ENCODE measurements around the gene TIAM2.

Gene TIAM2

DNA sequence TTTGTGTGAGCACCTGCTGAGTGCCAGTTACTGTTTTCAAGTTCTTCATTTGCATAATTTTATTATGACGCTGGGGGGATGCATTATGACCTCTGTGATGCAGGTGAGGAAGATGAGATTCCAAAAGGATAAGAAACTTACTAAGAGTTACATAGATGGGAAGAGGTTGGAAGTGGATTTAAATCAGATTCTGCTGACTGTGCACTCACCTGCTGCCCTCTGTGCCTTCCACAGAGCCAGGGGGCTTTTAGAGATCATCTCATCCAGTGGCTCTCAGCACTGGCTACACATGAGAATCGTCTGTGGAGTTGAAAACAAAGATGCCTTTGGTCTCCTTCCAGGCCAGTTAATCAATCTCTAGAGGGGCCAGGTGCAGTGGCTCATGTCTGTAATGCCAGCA lies 47.9 kb downstream of the TIAM2 start:
- H3K36me3 Mint-ChIP-seq (ENCODE audit: low read depth) = no peaks in the 10 kb centered on the region
- no peak overlapping the region for H3K27ac Mint-ChIP-seq
- no peaks in the 10 kb centered on the region for H3K9me3 Mint-ChIP-seq

DNA sequence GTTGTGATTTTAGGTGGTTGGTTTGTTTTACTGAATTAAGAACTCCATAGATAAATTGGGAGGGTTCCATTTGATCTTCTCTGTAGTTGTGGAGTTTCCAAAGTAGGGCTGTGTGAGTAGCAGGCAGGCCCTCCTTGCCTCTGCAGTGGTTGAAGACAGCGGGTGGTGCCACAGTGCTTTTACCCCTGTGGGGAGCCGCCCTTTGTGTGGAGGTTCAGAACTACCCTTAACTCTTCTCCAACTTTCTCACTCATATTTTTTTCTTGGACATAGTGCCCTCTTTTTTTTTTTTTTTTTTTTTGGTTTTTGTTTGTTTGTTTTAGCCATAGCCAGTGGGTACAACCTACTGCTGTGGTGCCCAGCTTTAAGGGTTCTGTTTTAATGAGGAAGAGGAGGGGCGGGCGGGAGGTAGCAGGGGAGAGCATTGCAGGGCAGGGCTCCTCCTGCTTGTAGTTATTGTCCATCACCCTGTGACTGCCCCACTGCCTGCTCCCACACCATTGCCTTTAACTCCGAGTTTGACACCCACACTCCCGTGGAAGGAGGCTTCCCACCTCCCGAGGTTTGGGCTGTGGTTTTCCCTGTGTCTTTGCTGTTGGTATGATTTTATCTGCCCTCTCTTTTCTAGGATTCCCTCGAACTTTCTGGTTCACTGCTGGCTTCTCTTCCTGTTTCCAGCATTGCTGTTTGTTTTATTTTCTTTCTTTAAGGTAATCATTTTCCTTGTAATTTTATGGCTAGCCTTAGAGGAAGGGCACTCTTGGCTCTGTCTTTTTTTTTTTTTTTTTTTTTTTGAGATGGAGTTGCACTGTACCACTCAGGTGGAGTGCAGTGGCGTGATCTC lies 50.7 kb downstream of the TIAM2 start:
- Mint-ChIP-seq H3K36me3 (ENCODE audit: low read depth) (no peaks in the 10 kb centered on the region), H3K27me3 (peaks cover 8% of the 10 kb centered on the region), H3K27ac (no peak overlapping the region), H3K9me3 (no peaks in the 10 kb centered on the region), H3K4me1 (ENCODE audit: low read depth) (no peaks in the 10 kb centered on the region), H3K4me3 (no peak overlapping the region)
- intact Hi-C loops (cut with micrococcal nuclease) = no loop called here

More for the DNA sequence above, 47.9 kb downstream of the TIAM2 start:
- H3K4me1 Mint-ChIP-seq (ENCODE audit: low read depth) = no peaks in the 10 kb centered on the region
- no peak overlapping the region for H3K4me3 Mint-ChIP-seq
- intact Hi-C loops (cut with micrococcal nuclease) = no loop called here
- peaks cover 8% of the 10 kb centered on the region for H3K27me3 Mint-ChIP-seq

DNA sequence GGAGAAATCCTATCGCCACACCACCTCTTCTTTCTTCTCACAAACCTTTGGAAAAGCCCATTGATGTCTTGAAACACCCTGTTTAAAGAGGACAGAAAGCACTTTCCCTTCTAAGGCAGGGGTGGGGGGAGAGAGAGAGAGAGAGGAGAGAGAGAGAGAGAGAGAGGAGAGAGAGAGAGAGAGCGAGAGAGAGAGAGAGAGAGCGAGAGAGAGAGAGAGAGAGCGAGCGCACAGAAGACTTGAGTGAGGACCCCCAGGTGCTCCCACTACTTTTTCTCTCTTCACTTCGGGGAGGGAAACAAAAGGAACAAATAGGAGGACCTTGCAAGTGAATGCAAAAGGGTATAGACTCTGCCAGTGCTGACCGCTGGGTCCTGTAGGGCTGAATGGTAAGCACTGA lies 52.4 kb downstream of the TIAM2 start:
- Mint-ChIP-seq H3K36me3 (ENCODE audit: low read depth) (no peaks in the 10 kb centered on the region), H3K4me3 (no peak overlapping the region), H3K27me3 (peaks cover 5% of the 10 kb centered on the region), H3K4me1 (ENCODE audit: low read depth) (no peaks in the 10 kb centered on the region), H3K9me3 (no peaks in the 10 kb centered on the region), H3K27ac (no peak overlapping the region)
- intact Hi-C loops (cut with micrococcal nuclease) = no loop called here

DNA sequence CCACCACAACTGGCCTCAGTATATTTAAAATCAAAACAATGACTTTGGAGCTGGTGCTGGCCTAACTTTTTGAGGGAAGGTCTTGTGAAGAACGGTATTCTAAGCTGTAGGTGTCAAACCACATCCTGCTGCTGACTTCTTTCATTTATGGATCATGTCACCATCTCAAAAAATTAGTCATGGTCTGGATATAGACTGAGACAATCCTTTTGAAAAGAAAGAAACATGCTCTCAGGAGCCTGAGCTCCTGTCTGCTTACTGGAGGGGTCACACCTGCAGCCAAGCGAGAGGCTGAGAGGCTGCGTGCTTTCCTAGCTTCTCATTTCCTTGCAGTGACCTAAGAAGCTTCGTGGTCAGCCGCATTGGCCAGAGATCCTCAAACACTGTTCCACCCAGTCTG lies 55.2 kb downstream of the TIAM2 start:
- Mint-ChIP-seq H3K36me3 (ENCODE audit: low read depth) (no peaks in the 10 kb centered on the region), H3K4me1 (ENCODE audit: low read depth) (no peaks in the 10 kb centered on the region), H3K27ac (no peak overlapping the region), H3K9me3 (no peaks in the 10 kb centered on the region), H3K4me3 (no peak overlapping the region), H3K27me3 (peaks cover 5% of the 10 kb centered on the region)
- intact Hi-C loops (cut with micrococcal nuclease) = no loop called here

DNA sequence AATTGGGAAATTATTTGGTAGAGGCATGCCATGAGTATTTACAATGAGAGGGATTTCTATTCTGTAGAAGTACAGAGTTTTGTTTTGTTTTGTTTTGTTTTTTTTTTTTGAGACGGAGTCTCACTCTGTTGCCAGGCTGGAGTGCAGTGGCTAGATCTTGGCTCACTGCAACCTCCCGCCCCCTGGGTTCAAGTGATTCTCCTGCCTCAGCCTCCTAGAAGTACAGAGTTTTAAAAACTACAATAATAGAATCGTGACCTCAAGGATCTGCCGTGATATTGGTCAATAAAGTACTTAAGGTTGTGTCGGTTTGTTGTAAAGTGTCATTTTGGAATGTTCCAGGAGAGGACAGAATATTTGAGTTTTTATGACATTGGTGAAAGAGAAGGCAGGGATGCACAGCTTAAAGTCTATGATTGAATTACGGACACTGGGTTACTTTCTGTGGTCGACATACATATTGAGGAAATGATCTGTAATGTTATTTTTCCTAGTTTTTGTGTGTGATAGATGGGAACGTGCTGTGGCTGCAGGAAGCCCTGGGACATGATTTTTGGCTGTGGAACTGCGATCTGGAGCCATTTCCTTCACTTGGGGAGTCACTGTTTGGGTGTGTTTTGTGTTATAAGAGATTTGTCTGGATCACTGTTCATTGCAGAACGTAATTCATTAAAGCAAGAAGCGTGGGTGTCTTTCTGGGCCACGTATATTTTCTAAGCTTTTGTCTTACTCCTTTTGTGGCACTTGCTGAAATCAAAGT lies 59.6 kb downstream of the TIAM2 start:
- intact Hi-C loops (cut with micrococcal nuclease) = no loop called here
- H3K27ac Mint-ChIP-seq = no peak overlapping the region

DNA sequence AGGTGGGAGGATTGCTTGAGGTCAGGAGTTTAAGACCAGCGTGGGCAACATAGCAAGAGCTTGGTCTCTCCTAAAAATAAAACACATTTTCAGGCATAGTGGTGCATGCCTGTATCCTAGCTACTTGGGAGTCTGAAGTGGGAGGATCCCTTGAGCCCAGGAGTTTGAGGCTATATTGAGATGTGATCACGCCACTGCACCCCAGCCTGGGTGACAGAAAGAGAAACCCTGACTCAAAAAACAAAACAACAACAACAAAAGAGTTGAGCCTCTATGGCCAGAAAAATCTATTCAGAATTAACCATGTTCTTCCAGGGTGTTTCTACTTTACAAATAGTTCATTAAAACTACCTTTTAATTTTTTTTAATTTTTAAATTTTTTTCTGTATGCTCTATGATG lies 60.6 kb downstream of the TIAM2 start:
- H3K4me3 Mint-ChIP-seq = no peak overlapping the region
- intact Hi-C loops (cut with micrococcal nuclease) = no loop called here
- H3K36me3 Mint-ChIP-seq (ENCODE audit: low read depth) = no peaks in the 10 kb centered on the region
- no peak overlapping the region for H3K27ac Mint-ChIP-seq
- H3K9me3 Mint-ChIP-seq = no peaks in the 10 kb centered on the region
- H3K27me3 Mint-ChIP-seq = no peaks in the 10 kb centered on the region
- no peaks in the 10 kb centered on the region for H3K4me1 Mint-ChIP-seq (ENCODE audit: low read depth)

More for the DNA sequence above, 59.6 kb downstream of the TIAM2 start:
- no peaks in the 10 kb centered on the region for H3K9me3 Mint-ChIP-seq
- no peak overlapping the region for H3K4me3 Mint-ChIP-seq
- H3K4me1 Mint-ChIP-seq (ENCODE audit: low read depth) = no peaks in the 10 kb centered on the region
- no peaks in the 10 kb centered on the region for H3K36me3 Mint-ChIP-seq (ENCODE audit: low read depth)
- H3K27me3 Mint-ChIP-seq = no peaks in the 10 kb centered on the region

DNA sequence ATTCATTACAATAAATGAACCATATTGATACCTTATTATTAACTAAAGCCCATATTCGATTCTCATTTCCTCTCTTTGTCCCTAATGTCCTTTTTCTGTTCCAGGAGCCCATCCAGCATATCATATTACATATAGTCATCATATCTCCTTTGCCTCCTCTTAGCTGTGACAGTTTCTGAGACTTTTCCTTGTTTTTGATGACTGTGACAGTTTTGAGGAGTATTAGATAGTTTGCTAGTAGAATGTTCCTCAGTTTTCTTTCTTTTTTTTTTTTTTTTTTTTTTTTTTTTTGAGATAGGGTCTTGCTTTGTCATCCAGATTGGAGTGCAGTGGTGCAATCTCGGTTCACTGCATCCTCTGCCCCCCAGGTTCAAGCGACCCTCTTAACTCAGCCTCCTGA lies 61.6 kb downstream of the TIAM2 start:
- H3K4me3 Mint-ChIP-seq = no peak overlapping the region
- H3K4me1 Mint-ChIP-seq (ENCODE audit: low read depth) = no peaks in the 10 kb centered on the region
- H3K27me3 Mint-ChIP-seq = no peaks in the 10 kb centered on the region
- no peaks in the 10 kb centered on the region for H3K9me3 Mint-ChIP-seq
- H3K27ac Mint-ChIP-seq = no peak overlapping the region
- intact Hi-C loops (cut with micrococcal nuclease) = no loop called here
- no peaks in the 10 kb centered on the region for H3K36me3 Mint-ChIP-seq (ENCODE audit: low read depth)

DNA sequence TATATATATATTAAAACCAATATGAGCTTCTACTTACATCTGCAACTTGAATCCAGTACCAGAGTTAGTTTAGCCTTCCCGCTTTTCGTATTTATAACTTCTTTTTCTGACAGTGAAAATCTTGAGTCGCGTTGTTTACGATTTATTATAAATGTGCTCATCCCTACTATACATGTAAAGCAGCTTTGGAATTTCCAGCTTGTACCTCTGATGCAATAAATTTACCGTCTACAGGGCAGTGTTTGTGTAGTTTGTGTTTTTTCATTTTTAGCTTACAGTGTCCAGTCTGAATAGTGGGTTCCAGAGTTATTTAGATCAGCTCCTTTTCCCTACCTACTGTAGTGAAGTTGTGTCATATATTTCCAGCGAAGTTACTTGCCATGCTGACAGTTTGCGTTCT lies 66.3 kb downstream of the TIAM2 start:
- Mint-ChIP-seq H3K27me3 (no peaks in the 10 kb centered on the region), H3K4me1 (ENCODE audit: low read depth) (no peaks in the 10 kb centered on the region), H3K9me3 (no peaks in the 10 kb centered on the region), H3K4me3 (no peak overlapping the region), H3K27ac (no peak overlapping the region), H3K36me3 (ENCODE audit: low read depth) (no peaks in the 10 kb centered on the region)
- intact Hi-C loops (cut with micrococcal nuclease) = no loop called here

DNA sequence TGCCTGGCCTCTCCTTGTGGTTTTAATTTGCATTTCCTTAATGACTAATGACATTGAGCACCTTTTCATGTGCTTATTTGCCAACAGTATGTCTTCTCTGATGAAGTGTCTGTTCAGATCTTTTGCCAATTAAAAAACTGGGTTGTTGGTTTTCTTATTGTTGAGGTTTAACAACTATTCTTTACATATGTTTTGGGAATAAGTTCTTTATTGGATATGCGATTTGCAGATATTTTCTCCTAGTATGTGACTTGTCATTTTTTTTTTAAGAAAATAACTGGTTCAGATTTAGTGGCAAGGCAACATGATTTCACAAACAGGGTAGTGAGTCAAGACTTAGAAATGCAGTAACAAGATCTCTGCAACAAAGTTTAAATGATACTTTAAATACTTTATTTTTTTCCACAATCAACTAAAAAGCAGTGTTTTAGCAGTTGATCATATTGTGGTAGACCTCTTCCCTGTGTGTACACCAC lies 67.8 kb downstream of the TIAM2 start:
- Mint-ChIP-seq H3K27ac (no peak overlapping the region), H3K4me1 (ENCODE audit: low read depth) (peaks cover 8% of the 10 kb centered on the region), H3K27me3 (peaks cover 8% of the 10 kb centered on the region), H3K36me3 (ENCODE audit: low read depth) (no peaks in the 10 kb centered on the region), H3K4me3 (no peak overlapping the region), H3K9me3 (no peaks in the 10 kb centered on the region)
- intact Hi-C loops (cut with micrococcal nuclease) = no loop called here

DNA sequence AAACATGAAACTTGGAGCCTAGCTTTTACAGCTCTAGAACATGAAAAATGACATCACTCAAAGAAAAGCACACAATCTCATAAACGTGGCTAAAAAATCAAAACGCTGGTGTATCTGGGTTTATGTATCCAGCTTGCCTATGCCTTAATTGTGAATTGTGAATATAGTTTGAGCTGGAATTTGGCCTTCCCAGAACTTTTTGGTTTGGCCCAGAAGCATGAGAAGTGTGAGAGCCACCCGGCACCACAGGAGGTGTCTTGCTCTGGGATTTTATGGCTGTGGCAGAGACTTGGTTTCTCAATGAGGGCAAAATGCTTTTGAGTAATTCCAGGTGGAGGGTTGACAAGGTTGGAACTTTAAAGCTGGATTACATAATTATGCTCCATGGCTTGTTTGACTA lies 69.2 kb downstream of the TIAM2 start:
- Mint-ChIP-seq H3K27ac (no peak overlapping the region), H3K36me3 (ENCODE audit: low read depth) (no peaks in the 10 kb centered on the region), H3K27me3 (peaks cover 8% of the 10 kb centered on the region), H3K4me1 (ENCODE audit: low read depth) (peaks cover 16% of the 10 kb centered on the region), H3K9me3 (no peaks in the 10 kb centered on the region), H3K4me3 (no peak overlapping the region)
- intact Hi-C loops (cut with micrococcal nuclease) = no loop called here

DNA sequence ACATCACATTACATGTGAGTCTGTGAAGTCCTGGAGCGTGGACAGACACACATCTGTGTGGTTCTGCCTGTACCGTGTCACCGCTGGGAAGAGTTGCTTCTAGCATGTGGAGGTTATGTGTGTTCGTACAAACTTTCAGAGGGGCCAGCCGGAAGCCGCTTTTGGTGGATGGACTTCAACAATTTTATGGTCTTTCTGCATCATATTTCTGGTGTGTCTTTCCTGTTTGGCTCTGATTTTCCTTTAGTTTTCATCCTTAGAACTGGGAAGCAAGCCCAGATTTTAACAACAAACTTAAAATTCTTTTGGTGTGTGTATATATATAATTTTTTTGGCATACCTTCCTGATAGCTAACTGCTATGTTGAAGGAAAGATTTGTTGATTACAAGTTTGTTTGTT lies 71.2 kb downstream of the TIAM2 start:
- Mint-ChIP-seq H3K27ac (no peak overlapping the region), H3K9me3 (no peaks in the 10 kb centered on the region), H3K27me3 (peaks cover 8% of the 10 kb centered on the region), H3K36me3 (ENCODE audit: low read depth) (no peaks in the 10 kb centered on the region), H3K4me3 (no peak overlapping the region), H3K4me1 (ENCODE audit: low read depth) (peaks cover 16% of the 10 kb centered on the region)
- intact Hi-C loops (cut with micrococcal nuclease) = no loop called here

DNA sequence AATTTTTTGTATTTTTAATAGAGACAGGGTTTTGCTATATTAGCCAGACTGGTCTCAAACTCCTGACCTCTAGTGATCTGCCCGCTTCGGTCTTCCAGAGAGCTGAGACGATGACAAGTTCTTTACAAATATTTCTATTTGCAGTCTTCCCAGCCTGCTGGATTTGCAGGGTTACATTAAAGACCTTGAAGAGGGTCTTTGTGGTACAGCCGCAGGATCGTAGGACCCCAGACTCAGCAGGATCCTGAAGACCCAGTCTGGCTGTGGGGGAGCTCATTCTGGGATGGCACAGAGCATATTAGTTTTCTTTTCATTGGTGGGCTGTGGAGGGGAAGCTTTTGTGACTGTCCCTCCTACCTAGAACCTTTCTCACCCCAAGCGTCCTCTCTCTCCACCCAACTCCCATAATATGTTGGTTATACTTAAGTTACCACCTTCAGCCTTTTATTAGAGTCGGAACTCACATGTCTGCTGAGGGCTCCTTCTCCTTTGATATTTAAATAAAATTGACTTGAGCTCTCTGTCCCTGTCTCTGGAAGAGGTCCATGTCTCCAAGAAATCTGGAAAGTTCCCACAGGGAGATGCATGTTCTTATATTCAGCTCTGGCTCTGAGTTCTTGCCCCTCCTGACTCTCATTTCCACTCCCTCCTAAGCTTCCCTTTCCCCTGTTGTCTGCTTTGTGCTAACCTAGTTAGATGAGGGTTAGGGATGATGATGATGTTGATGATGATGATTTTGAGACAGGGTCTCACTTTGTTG lies 72.0 kb downstream of the TIAM2 start:
- H3K36me3 Mint-ChIP-seq (ENCODE audit: low read depth) = no peaks in the 10 kb centered on the region
- intact Hi-C loops (cut with micrococcal nuclease) = no loop called here
- H3K27ac Mint-ChIP-seq = no peak overlapping the region
- H3K27me3 Mint-ChIP-seq = peaks cover 8% of the 10 kb centered on the region
- H3K9me3 Mint-ChIP-seq = no peaks in the 10 kb centered on the region
- H3K4me3 Mint-ChIP-seq = no peak overlapping the region
- H3K4me1 Mint-ChIP-seq (ENCODE audit: low read depth) = peaks cover 16% of the 10 kb centered on the region

DNA sequence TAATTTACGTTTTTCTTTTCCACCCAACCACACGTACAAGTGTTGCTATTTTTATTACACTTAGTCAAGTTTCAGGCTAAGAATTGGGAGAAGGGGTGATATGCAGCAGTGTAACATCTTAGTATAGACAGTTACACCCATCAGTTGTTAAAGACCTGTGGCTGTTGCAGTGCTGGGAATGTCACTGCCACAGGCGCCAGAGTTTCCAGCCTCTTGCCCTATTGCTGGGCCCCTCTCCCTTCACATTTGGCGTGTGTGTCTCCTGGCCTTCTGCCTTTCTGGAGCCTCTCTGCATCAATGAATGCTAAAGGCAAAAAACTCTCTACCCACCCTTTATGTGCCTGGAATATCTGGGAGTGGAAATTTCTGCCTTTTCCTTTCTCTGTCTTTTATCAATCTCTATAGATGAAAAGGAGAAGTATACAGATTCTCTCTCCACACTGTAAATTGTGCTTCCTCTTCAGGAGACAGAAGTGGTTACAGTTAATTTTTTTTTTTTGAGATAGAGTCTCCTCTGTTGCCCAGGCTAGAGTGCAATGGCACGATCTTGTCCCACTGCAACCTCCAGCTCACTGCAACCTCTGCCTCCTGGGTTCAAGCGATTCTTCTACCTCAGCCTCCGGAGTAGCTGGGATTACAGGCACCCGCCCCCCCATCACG lies 73.0 kb downstream of the TIAM2 start:
- Mint-ChIP-seq H3K27me3 (peaks cover 8% of the 10 kb centered on the region), H3K4me1 (ENCODE audit: low read depth) (peaks cover 16% of the 10 kb centered on the region)

More for the DNA sequence above, 73.0 kb downstream of the TIAM2 start:
- Mint-ChIP-seq H3K27ac (no peak overlapping the region), H3K36me3 (ENCODE audit: low read depth) (no peaks in the 10 kb centered on the region), H3K9me3 (no peaks in the 10 kb centered on the region), H3K4me3 (no peak overlapping the region)
- intact Hi-C loops (cut with micrococcal nuclease) = no loop called here
